Muscle layer of duodenum (tissue), 2 donors: ENCODE measurements around the gene PGBD2.
"Not testable (repeated sequence)": the region's sequence is repeated elsewhere in the genome, so short reads cannot be mapped to it uniquely, and the experiment has no call there.

Experiments
- H3K27ac ChIP-seq: one replicate; pipeline ENCODE4 v1.7.0; 2013; ENCODE audit warnings: mild to moderate bottlenecking, low read length
- H3K27me3 ChIP-seq: one replicate; pipeline ENCODE4 v1.7.0; 2013; ENCODE audit warnings: low read depth, mild to moderate bottlenecking, control low read depth, low read length
- H3K36me3 ChIP-seq, 2 donors: one replicate each; pipeline ENCODE4 v1.7.0; 2013; ENCODE audit warnings: low read length in 2 of 2, control low read depth in 1 of 2, mild to moderate bottlenecking in 1 of 2; ENCODE audit not compliant: insufficient read depth in 2 of 2, control insufficient read depth in 1 of 2
- H3K4me1 ChIP-seq, 2 donors: one replicate each; pipeline ENCODE4 v1.7.0; 2013; ENCODE audit warnings: low read length in 2 of 2, mild to moderate bottlenecking in 2 of 2, control low read depth in 1 of 2, moderate library complexity in 1 of 2; ENCODE audit not compliant: insufficient read depth in 2 of 2, control insufficient read depth in 1 of 2
- H3K4me3 ChIP-seq, 2 donors: one replicate each; pipeline ENCODE4 v1.7.0; 2013; ENCODE audit warnings: low read length in 2 of 2, low read depth in 1 of 2, mild to moderate bottlenecking in 1 of 2
- H3K9me3 ChIP-seq, 2 donors: one replicate each; pipeline ENCODE4 v1.7.0; 2013; ENCODE audit warnings: low read length in 2 of 2, control low read depth in 1 of 2, mild to moderate bottlenecking in 1 of 2; ENCODE audit not compliant: control insufficient read depth in 1 of 2
- donor health status: healthy.

PGBD2 gene

GRCh38 chr1:248944134-248944999 lies 38.3 kb downstream of the PGBD2 start:
- H3K9me3 ChIP-seq = not testable (repeated sequence)

DNA sequence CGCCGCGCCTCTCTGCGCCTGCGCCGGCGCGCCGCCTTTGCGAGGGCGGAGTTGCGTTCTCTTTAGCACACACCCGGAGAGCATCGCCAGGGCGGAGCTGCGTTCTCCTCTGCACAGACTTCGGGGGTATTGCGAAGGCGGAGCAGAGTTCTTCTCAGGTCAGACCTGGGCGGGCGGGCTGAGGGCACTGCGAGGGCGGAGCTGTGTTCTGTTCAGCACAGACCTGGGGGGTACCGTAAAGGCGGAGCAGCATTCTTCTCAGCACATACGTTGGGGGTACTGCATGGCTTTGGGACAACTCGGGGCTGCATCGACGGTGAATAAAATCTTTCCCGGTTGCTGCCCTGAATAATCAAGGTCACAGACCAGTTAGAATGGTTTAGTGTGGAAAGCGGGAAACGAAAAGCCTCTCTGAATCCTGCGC lies 39.0 kb downstream of the PGBD2 start:
- H3K4me3 ChIP-seq, H3K4me1 ChIP-seq, H3K27ac ChIP-seq, H3K27me3 ChIP-seq, H3K36me3 ChIP-seq, H3K9me3 ChIP-seq: not testable (repeated sequence)

More at GRCh38 chr1:248944134-248944999, 38.3 kb downstream of the PGBD2 start:
- H3K27ac ChIP-seq, H3K36me3 ChIP-seq, H3K27me3 ChIP-seq, H3K4me1 ChIP-seq, H3K4me3 ChIP-seq: not testable (repeated sequence)

GRCh38 chr1:248945453-248945852 lies 39.4 kb downstream of the PGBD2 start:
- H3K27ac ChIP-seq, H3K9me3 ChIP-seq, H3K4me3 ChIP-seq, H3K4me1 ChIP-seq, H3K36me3 ChIP-seq, H3K27me3 ChIP-seq: not testable (repeated sequence)

DNA sequence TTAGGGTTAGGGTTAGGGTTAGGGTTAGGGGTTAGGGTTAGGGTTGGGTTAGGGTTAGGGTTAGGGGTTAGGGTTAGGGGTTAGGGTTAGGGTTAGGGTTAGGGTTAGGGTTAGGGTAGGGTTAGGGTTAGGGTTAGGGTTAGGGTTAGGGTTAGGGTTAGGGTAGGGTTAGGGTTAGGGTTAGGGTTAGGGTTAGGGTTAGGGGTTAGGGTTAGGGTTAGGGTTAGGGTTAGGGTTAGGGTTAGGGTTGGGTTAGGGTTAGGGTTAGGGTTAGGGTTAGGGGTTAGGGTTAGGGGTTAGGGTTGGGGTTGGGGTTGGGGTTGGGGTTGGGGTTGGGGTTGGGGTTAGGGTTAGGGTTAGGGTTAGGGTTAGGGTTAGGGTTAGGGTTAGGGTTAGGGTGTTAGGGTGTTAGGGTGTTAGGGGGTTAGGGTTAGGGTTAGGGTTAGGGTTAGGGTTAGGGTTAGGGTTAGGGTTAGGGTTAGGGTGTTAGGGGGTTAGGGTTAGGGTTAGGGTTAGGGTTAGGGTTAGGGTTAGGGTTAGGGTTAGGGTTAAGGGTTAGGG lies 39.9 kb downstream of the PGBD2 start:
- H3K27ac ChIP-seq, H3K4me3 ChIP-seq, H3K36me3 ChIP-seq, H3K27me3 ChIP-seq, H3K9me3 ChIP-seq, H3K4me1 ChIP-seq: not testable (repeated sequence)
